Eye (tissue), 1 donor: ENCODE results near the gene TMEM204.

Experiments
- DNase-seq: peaks from one replicate; pipeline ENCODE4 v3.0.0-alpha.2; 2015

Gene TMEM204

DNA sequence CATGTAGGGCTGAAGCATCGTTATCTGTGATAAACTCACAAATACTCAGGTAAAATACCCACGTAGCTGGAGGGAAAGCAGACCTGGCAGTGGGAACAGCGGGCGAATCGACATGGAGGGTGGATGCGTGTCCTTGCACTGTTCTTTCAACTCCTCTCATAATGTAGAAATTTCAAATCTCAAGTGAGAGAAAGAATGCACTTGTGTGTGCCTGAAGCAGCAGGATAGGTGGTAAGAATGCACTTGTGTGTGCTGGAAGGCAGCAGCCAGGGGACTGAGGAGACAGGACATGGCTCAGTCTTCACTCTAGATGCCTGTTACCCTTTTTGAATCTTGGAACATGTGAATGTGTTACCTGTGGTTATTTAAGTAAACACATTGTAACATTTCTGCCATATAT, 68.0 kb downstream of the TMEM204 start:
- no peak for DNase-seq

DNA sequence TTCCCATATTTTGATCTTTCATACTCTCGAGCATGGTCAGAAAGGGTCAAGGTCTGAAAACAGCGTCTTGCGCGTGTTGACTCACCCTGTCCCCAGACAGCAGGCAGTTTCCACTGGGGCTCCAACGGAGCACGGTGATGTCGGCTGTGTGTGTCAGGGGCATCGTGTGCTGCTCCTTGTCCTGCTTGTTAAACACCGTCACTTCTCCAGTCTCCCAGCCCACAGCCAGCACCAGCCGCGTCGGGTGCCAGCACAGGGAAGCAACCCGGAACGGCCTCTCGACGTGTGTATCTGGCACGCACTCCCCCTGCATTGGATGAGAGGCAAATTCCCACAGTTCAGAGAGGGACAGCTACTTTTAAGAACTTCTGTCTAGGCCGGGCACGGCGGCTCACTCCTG, 68.8 kb downstream of the TMEM204 start:
- DNase-seq: no peak
